ENCODE measurements around the gene SPATA3.
"Not testable (repeated sequence)": the region's sequence is repeated elsewhere in the genome, so short reads cannot be mapped to it uniquely, and the experiment has no call there.

Gene SPATA3

GRCh38 chr2:231016566-231017230 is 20.8 kb downstream of the SPATA3 start:
- Histone ChIP-seq H3K79me2 (ENCODE audit: insufficient read depth, low read length) (no peaks in the 10 kb centered on the region), H3F3A (ENCODE audit: insufficient read depth) (no peaks in the 10 kb centered on the region), H3K36me3 (ENCODE audit: low read length) (no peaks in the 10 kb centered on the region), H3K4me3 (ENCODE audit: insufficient read depth, low read length, poor library complexity, severe bottlenecking) (no peak overlapping the region), H3K4me2 (ENCODE audit: low read depth, low read length, poor library complexity, severe bottlenecking) (no peak overlapping the region), H4K20me1 (ENCODE audit: low read depth, low read length) (no peaks in the 10 kb centered on the region), H3K9ac (ENCODE audit: low read length) (no peak overlapping the region), H3K9me2 (replicated peaks; ENCODE audit: insufficient read depth, low read length) (no peaks in the 10 kb centered on the region), H3K9me3 (ENCODE audit: insufficient read depth, low read length) (no peaks in the 10 kb centered on the region), H3K27ac (ENCODE audit: low read depth, low read length) (no peak overlapping the region), H3K27me3 (ENCODE audit: low read length) (no peaks in the 10 kb centered on the region), H2AFZ (ENCODE audit: low read depth, low read length, severe bottlenecking) (no peak overlapping the region)
- TF ChIP-seq EZH2phosphoT487 (conservative IDR thresholded peaks at IDR 0.05; ENCODE audit: low read length), result no peak

- no peak for TF ChIP-seq CTCF (IDR thresholded peaks at IDR 0.05; ENCODE audit: insufficient read depth, low read length, poor library complexity, severe bottlenecking)
- TF ChIP-seq EZH2phosphoT487 (conservative IDR thresholded peaks at IDR 0.05; ENCODE audit: low read length), result no peak
- H3K27ac ChIP-seq (ENCODE audit: low read depth, low read length), result no peak overlapping the region
These were observed 21.3 kb downstream of the SPATA3 start for GRCh38 chr2:231017231-231017598.

GRCh38 chr2:231018184-231018583 is 22.3 kb downstream of the SPATA3 start:
- no peaks in the 10 kb centered on the region for H3K9me3 ChIP-seq (ENCODE audit: insufficient read depth, low read length)
- no peaks in the 10 kb centered on the region for H3F3A ChIP-seq (ENCODE audit: insufficient read depth)
- no peak overlapping the region for H3K27ac ChIP-seq (ENCODE audit: low read depth, low read length)
- H4K20me1 ChIP-seq (ENCODE audit: low read depth, low read length), result no peaks in the 10 kb centered on the region
- no peak overlapping the region for H3K4me2 ChIP-seq (ENCODE audit: low read depth, low read length, poor library complexity, severe bottlenecking)
- H2AFZ ChIP-seq (ENCODE audit: low read depth, low read length, severe bottlenecking), result no peak overlapping the region
- no peak overlapping the region for H3K4me3 ChIP-seq (ENCODE audit: insufficient read depth, low read length, poor library complexity, severe bottlenecking)
- TF ChIP-seq CTCF (IDR thresholded peaks at IDR 0.05; ENCODE audit: insufficient read depth, low read length, poor library complexity, severe bottlenecking), result no peak
- no peak for TF ChIP-seq EZH2phosphoT487 (conservative IDR thresholded peaks at IDR 0.05; ENCODE audit: low read length)
- H3K9ac ChIP-seq (ENCODE audit: low read length), result no peak overlapping the region
- H3K9me2 ChIP-seq (replicated peaks; ENCODE audit: insufficient read depth, low read length), result no peaks in the 10 kb centered on the region
- H3K36me3 ChIP-seq (ENCODE audit: low read length), result no peaks in the 10 kb centered on the region
- no peaks in the 10 kb centered on the region for H3K27me3 ChIP-seq (ENCODE audit: low read length)
- no peaks in the 10 kb centered on the region for H3K79me2 ChIP-seq (ENCODE audit: insufficient read depth, low read length)

More at GRCh38 chr2:231017231-231017598, 21.3 kb downstream of the SPATA3 start:
- Histone ChIP-seq H3K9me3 (ENCODE audit: insufficient read depth, low read length) (no peaks in the 10 kb centered on the region), H3K27me3 (ENCODE audit: low read length) (no peaks in the 10 kb centered on the region), H3K9ac (ENCODE audit: low read length) (no peak overlapping the region), H3K36me3 (ENCODE audit: low read length) (no peaks in the 10 kb centered on the region), H3K4me2 (ENCODE audit: low read depth, low read length, poor library complexity, severe bottlenecking) (no peak overlapping the region), H2AFZ (ENCODE audit: low read depth, low read length, severe bottlenecking) (no peak overlapping the region), H4K20me1 (ENCODE audit: low read depth, low read length) (no peaks in the 10 kb centered on the region), H3K79me2 (ENCODE audit: insufficient read depth, low read length) (no peaks in the 10 kb centered on the region), H3F3A (ENCODE audit: insufficient read depth) (no peaks in the 10 kb centered on the region), H3K4me3 (ENCODE audit: insufficient read depth, low read length, poor library complexity, severe bottlenecking) (no peak overlapping the region), H3K9me2 (replicated peaks; ENCODE audit: insufficient read depth, low read length) (no peaks in the 10 kb centered on the region)

GRCh38 chr2:231025059-231025458 is 29.1 kb downstream of the SPATA3 start:
- H3K9ac ChIP-seq (ENCODE audit: low read length); H3K36me3 ChIP-seq (ENCODE audit: low read length); H2AFZ ChIP-seq (ENCODE audit: low read depth, low read length, severe bottlenecking); H3F3A ChIP-seq (ENCODE audit: insufficient read depth); H3K27me3 ChIP-seq (ENCODE audit: low read length); H3K9me3 ChIP-seq (ENCODE audit: insufficient read depth, low read length); H3K9me2 ChIP-seq (replicated peaks; ENCODE audit: insufficient read depth, low read length); H4K20me1 ChIP-seq (ENCODE audit: low read depth, low read length); H3K27ac ChIP-seq (ENCODE audit: low read depth, low read length); H3K4me3 ChIP-seq (ENCODE audit: insufficient read depth, low read length, poor library complexity, severe bottlenecking); H3K79me2 ChIP-seq (ENCODE audit: insufficient read depth, low read length); H3K4me2 ChIP-seq (ENCODE audit: low read depth, low read length, poor library complexity, severe bottlenecking): not testable (repeated sequence)

Data from SU-DHL-6 (cell line).